Suprapubic skin (tissue), 4 donors: ENCODE results near the gene REXO1. TPM values are rescaled to one million over a fixed set of nuclear protein-coding genes. Genes with fewer than 3 reads are reported as not detected.

Experiments used
- DNase-seq, 2 donors: peaks; one replicate each; pipeline ENCODE4 v3.0.0-alpha.2; 2019; ENCODE audit warnings: low spot score in 2 of 2
- H3K27ac ChIP-seq: fragments of 200-600 bp; sonication (generic); one replicate; pipeline ENCODE4 v1.5.1; 2019
- H3K27me3 ChIP-seq: fragments of 200-600 bp; sonication (generic); one replicate; pipeline ENCODE4 v1.5.1; 2019
- H3K36me3 ChIP-seq: fragments of 200-600 bp; sonication (generic); one replicate; pipeline ENCODE4 v1.5.1; 2019
- H3K4me1 ChIP-seq: fragments of 200-600 bp; sonication (generic); one replicate; pipeline ENCODE4 v1.5.1; 2019
- H3K4me3 ChIP-seq: fragments of 200-600 bp; sonication (generic); one replicate; pipeline ENCODE4 v1.5.1; 2019; ENCODE audit warnings: mild to moderate bottlenecking
- H3K9me3 ChIP-seq: fragments of 200-600 bp; sonication (generic); one replicate; pipeline ENCODE4 v1.5.1; 2019
- CTCF ChIP-seq, 2 donors: fragments of 200-600 bp in 1 of 2; fragments of 450-650 bp in 1 of 2; sonication (generic) in 1 of 2; IDR thresholded peaks; one replicate each; pipeline ENCODE4 v1.5.1; 2016 to 2019; ENCODE audit warnings: antibody characterized with exemption in 2 of 2, mild to moderate bottlenecking in 1 of 2, moderate library complexity in 1 of 2
- EP300 ChIP-seq: sonication (generic); formaldehyde crosslinking; IDR thresholded peaks from one replicate; pipeline ENCODE4 v1.6.1; 2017; ENCODE audit warnings: antibody characterized with exemption
- POLR2A ChIP-seq, 2 donors: fragments of 450-650 bp; IDR thresholded peaks; one replicate each; pipeline ENCODE4 v1.6.1; 2017; ENCODE audit warnings: antibody characterized with exemption in 2 of 2, mild to moderate bottlenecking in 2 of 2, moderate library complexity in 2 of 2
- POLR2AphosphoS5 ChIP-seq, 3 donors: sonication (generic); formaldehyde crosslinking; IDR thresholded peaks; one replicate each; pipeline ENCODE4 v1.6.1; 2017; ENCODE audit warnings: antibody characterized with exemption in 3 of 3
- WGBS: methylation state at CpG from one replicate; pipeline ENCODE4 v1.1.5; 2018; 5-methylcytosine and 5-hydroxymethylcytosine counted together
- total RNA-seq, 4 donors: library from RNA; depleted of rRNA; stranded (reverse); fragments of >200 nt; gene quantifications; one replicate each; pipeline ENCODE4 v1.1.0, GENCODE V29; 2016

The REXO1 gene
- total RNA-seq, 4 donors from 2014 or later = 31.8 to 63.1 (median 38.3) TPM

- Histone ChIP-seq H3K27me3 (peaks cover 92% of the 10 kb centered on the region), H3K27ac (no peak overlapping the region), H3K36me3 (no peaks in the 10 kb centered on the region), H3K9me3 (peaks cover 8% of the 10 kb centered on the region), H3K4me3 (no peak overlapping the region), H3K4me1 (peaks cover 23% of the 10 kb centered on the region)
- no peak for TF ChIP-seq POLR2AphosphoS5 (IDR thresholded peaks at IDR 0.05)
- no peak for DNase-seq
- 95% methylated on average over 4 of the region's 4 CpGs for WGBS
These were observed 77.3 kb downstream of the REXO1 start for GRCh38 chr19:1770866-1771576.

- DNase-seq = no peak
These were observed 78.7 kb downstream of the REXO1 start for GRCh38 chr19:1769645-1769985.

DNA sequence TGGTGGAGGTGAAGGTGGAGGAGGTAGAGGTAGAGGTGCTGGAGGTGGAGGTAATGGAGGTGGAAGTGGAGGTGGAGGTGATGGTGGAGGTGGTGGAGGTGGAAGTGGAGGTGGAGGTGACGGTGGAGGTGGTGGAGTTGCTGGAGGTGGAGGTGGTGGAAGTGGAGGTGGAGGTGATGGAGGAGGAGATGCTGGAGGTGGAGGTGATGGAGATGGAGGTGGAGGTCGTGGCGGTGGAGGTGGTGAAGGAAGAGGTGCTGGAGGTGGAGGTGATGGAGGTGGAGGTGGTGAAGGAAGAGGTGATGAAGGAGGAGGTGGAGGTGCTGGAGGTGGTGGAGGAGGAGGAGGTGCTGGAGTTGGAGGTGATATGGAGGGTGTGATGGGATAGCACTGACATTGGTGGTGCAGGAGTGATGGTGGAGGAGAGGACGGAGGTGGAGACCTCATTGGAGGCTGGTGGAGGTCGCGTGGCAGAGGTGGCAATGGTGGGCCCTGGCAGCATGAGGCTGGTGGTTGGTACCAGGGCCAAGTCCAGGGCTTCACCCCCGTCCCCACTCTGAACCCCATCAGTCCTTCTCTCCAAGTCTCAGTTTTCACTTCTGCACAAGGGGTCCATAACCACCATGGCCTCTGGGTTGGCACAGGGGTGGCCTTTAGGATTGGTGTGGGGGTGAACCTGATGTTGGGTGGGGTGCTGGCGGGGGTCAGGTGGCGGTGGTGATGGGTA, 79.2 kb downstream of the REXO1 start:
- TF ChIP-seq POLR2AphosphoS5 (IDR thresholded peaks at IDR 0.05) = no peak
- no peak for TF ChIP-seq CTCF (IDR thresholded peaks at IDR 0.05)
- TF ChIP-seq POLR2A (IDR thresholded peaks at IDR 0.05) = no peak
- TF ChIP-seq EP300 = no peak
- Histone ChIP-seq H3K27me3 (peaks cover 92% of the 10 kb centered on the region), H3K4me3 (no peak overlapping the region), H3K27ac (no peak overlapping the region), H3K9me3 (peaks cover 5% of the 10 kb centered on the region), H3K4me1 (peaks cover 7% of the 10 kb centered on the region), H3K36me3 (no peaks in the 10 kb centered on the region)
- WGBS = 82% methylated on average over 8 of the region's 9 CpGs
- no peak for DNase-seq

More at GRCh38 chr19:1769645-1769985, 78.7 kb downstream of the REXO1 start:
- H3K4me3 ChIP-seq = no peak overlapping the region
- no peaks in the 10 kb centered on the region for H3K36me3 ChIP-seq
- H3K9me3 ChIP-seq = peaks cover 5% of the 10 kb centered on the region
- WGBS = 9% methylated on average over 10 of the region's 12 CpGs
- peaks cover 92% of the 10 kb centered on the region for H3K27me3 ChIP-seq
- no peak overlapping the region for H3K27ac ChIP-seq
- H3K4me1 ChIP-seq = peaks cover 12% of the 10 kb centered on the region
- TF ChIP-seq POLR2AphosphoS5 (IDR thresholded peaks at IDR 0.05) (no peak), EP300 (no peak), CTCF (IDR thresholded peaks at IDR 0.05) (no peak), POLR2A (IDR thresholded peaks at IDR 0.05) (no peak)

- Histone ChIP-seq H3K27me3 (peaks cover 92% of the 10 kb centered on the region), H3K36me3 (no peaks in the 10 kb centered on the region), H3K4me3 (no peak overlapping the region), H3K4me1 (no peaks in the 10 kb centered on the region), H3K9me3 (peaks cover 5% of the 10 kb centered on the region), H3K27ac (no peak overlapping the region)
- DNase-seq = no peak
- no peak for TF ChIP-seq CTCF (IDR thresholded peaks at IDR 0.05)
- TF ChIP-seq EP300 = no peak
- no peak for TF ChIP-seq POLR2AphosphoS5 (IDR thresholded peaks at IDR 0.05)
- TF ChIP-seq POLR2A (IDR thresholded peaks at IDR 0.05) = no peak
- WGBS = 18% methylated on average over 13 of the region's 13 CpGs
These were observed 80.0 kb downstream of the REXO1 start for GRCh38 chr19:1768248-1768647.

DNA sequence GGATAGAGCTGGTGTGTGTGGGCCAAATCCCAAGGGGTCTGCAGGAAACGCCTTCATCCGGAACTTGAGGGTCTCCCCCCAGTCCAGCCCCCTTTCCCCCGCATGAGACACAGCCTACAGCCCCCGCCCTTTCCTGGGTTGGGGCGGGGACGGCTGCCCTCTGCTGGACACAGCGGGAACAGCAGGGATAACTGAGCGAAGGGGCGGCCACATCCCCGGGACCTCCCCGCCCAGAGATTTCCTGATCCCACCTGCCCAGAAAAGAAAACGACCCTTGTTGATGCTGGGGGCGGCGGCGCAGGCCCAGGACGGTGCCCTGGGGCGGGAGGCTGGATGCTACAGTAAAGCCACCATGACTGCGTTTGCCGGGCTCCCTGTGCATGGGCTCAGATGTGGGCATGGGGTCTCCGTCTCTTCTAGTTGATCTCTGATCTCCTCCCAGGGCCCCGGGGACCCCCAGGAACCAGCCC, 80.8 kb downstream of the REXO1 start:
- Histone ChIP-seq H3K4me3 (no peak overlapping the region), H3K36me3 (no peaks in the 10 kb centered on the region), H3K27ac (no peak overlapping the region), H3K9me3 (peaks cover 5% of the 10 kb centered on the region), H3K4me1 (no peaks in the 10 kb centered on the region), H3K27me3 (peaks cover 95% of the 10 kb centered on the region)
- TF ChIP-seq POLR2AphosphoS5 (IDR thresholded peaks at IDR 0.05) (no peak), CTCF (IDR thresholded peaks at IDR 0.05) (peak; percentile 91 to 97), EP300 (no peak), POLR2A (IDR thresholded peaks at IDR 0.05) (no peak)
- WGBS = no CpG with 5 or more reads among the region's 21 CpGs
- DNase-seq = no peak
